HEK293 (cell line): ENCODE measurements around the gene CRYBB3.

ENCODE experiments used
- GLI4 ChIP-seq: fragments of 450-650 bp; formaldehyde crosslinking; IDR thresholded peaks from 2 replicates; pipeline ENCODE4 v1.5.1; 2016; ENCODE audit warnings: missing biosample characterization, missing genetic modification characterization
- PRDM1 ChIP-seq: fragments of 450-650 bp; formaldehyde crosslinking; IDR thresholded peaks from 2 replicates; pipeline ENCODE4; 2016; ENCODE audit warnings: missing biosample characterization, missing genetic modification characterization
- ZBTB7A ChIP-seq: fragments of 450-650 bp; formaldehyde crosslinking; IDR thresholded peaks from 2 replicates; pipeline ENCODE4 v1.5.1; 2016; ENCODE audit warnings: low read depth, missing biosample characterization, missing genetic modification characterization
- ZNF311 ChIP-seq: fragments of 450-650 bp; formaldehyde crosslinking; IDR thresholded peaks from 2 replicates; pipeline ENCODE4 v1.5.1; 2017; ENCODE audit warnings: missing biosample characterization, missing genetic modification characterization, borderline replicate concordance
- ZNF48 ChIP-seq: fragments of 450-650 bp; formaldehyde crosslinking; IDR thresholded peaks from 2 replicates; pipeline ENCODE4 v1.5.1; 2016; ENCODE audit warnings: missing biosample characterization, missing genetic modification characterization
- TF ChIP-seq, protein P1 (sequence below): fragments of 450-650 bp; formaldehyde crosslinking; IDR thresholded peaks from 2 replicates; pipeline ENCODE4 v1.5.1; 2016; ENCODE audit warnings: missing biosample characterization, missing genetic modification characterization
- TF ChIP-seq, protein P2 (sequence below): sonication (generic); formaldehyde crosslinking; IDR thresholded peaks from 2 replicates; pipeline ENCODE4 v1.8.1; 2022; ENCODE audit warnings: mild to moderate bottlenecking, moderate library complexity, missing genetic modification reagents
- TF ChIP-seq, protein P3 (sequence below): fragments of 450-650 bp; formaldehyde crosslinking; IDR thresholded peaks from 2 replicates; pipeline ENCODE4 v1.5.1; 2017; ENCODE audit warnings: missing biosample characterization, missing genetic modification characterization
- TF ChIP-seq, protein P4 (sequence below): fragments of 450-650 bp; IDR thresholded peaks from 2 replicates; pipeline ENCODE4 v1.5.1; 2018; ENCODE audit warnings: missing biosample characterization, mild to moderate bottlenecking, missing genetic modification characterization

DNA sequence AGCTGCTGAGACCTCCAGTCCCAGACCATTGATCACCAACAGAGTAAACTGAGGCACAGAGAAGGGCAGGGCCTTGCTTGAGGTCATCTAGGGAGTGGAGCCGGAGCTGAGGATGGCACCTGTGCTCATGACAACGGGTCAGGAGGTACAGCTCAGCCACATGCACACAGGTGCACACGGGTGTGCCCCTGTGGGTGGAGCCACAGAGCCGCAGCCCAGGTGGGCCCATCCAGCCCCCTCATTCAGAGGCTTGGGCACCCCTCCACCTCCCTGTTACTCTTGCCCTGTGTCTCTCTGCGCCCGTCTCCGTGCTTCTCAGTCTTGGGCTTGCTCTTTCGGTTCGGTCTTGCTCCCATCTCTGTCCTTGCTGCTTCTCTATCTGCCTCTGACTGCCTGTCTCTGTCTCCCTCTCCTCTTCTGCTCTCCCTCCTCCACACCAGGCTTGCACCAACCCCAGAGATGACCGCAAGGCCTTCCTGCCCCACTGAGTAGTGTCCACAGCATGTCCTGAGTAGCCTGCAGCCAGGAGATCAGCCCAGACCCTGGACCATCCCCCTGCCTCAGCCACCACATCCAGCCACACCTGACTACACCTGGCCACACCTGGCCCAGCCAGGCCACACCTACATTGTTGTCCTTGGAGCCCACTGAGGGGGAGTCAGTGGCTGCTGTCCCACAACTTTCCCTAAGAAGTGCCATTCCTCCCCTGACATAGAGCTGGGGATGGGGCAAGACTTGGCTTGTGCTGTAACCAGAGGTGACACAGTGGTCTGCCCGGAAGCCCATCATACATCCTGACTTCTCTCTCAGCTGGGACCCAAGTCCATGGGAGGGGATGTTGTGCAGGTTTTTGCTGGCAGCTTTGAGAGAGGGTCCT, 39.3 kb upstream of the CRYBB3 start:
- TF ChIP-seq, protein P1, sequence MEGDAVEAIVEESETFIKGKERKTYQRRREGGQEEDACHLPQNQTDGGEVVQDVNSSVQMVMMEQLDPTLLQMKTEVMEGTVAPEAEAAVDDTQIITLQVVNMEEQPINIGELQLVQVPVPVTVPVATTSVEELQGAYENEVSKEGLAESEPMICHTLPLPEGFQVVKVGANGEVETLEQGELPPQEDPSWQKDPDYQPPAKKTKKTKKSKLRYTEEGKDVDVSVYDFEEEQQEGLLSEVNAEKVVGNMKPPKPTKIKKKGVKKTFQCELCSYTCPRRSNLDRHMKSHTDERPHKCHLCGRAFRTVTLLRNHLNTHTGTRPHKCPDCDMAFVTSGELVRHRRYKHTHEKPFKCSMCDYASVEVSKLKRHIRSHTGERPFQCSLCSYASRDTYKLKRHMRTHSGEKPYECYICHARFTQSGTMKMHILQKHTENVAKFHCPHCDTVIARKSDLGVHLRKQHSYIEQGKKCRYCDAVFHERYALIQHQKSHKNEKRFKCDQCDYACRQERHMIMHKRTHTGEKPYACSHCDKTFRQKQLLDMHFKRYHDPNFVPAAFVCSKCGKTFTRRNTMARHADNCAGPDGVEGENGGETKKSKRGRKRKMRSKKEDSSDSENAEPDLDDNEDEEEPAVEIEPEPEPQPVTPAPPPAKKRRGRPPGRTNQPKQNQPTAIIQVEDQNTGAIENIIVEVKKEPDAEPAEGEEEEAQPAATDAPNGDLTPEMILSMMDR (tag by site-specific recombination), result no peak
- TF ChIP-seq ZNF311 (tag by site-specific recombination), result no peak
- TF ChIP-seq, protein P2, sequence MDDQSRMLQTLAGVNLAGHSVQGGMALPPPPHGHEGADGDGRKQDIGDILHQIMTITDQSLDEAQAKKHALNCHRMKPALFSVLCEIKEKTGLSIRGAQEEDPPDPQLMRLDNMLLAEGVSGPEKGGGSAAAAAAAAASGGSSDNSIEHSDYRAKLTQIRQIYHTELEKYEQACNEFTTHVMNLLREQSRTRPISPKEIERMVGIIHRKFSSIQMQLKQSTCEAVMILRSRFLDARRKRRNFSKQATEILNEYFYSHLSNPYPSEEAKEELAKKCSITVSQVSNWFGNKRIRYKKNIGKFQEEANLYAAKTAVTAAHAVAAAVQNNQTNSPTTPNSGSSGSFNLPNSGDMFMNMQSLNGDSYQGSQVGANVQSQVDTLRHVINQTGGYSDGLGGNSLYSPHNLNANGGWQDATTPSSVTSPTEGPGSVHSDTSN (CRISPR knock-in tag), result no peak
- no peak for TF ChIP-seq GLI4
- no peak for TF ChIP-seq ZBTB7A (tag by site-specific recombination)
- TF ChIP-seq, protein P3, sequence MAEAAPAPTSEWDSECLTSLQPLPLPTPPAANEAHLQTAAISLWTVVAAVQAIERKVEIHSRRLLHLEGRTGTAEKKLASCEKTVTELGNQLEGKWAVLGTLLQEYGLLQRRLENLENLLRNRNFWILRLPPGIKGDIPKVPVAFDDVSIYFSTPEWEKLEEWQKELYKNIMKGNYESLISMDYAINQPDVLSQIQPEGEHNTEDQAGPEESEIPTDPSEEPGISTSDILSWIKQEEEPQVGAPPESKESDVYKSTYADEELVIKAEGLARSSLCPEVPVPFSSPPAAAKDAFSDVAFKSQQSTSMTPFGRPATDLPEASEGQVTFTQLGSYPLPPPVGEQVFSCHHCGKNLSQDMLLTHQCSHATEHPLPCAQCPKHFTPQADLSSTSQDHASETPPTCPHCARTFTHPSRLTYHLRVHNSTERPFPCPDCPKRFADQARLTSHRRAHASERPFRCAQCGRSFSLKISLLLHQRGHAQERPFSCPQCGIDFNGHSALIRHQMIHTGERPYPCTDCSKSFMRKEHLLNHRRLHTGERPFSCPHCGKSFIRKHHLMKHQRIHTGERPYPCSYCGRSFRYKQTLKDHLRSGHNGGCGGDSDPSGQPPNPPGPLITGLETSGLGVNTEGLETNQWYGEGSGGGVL (tag by site-specific recombination), result no peak
- TF ChIP-seq, protein P4, sequence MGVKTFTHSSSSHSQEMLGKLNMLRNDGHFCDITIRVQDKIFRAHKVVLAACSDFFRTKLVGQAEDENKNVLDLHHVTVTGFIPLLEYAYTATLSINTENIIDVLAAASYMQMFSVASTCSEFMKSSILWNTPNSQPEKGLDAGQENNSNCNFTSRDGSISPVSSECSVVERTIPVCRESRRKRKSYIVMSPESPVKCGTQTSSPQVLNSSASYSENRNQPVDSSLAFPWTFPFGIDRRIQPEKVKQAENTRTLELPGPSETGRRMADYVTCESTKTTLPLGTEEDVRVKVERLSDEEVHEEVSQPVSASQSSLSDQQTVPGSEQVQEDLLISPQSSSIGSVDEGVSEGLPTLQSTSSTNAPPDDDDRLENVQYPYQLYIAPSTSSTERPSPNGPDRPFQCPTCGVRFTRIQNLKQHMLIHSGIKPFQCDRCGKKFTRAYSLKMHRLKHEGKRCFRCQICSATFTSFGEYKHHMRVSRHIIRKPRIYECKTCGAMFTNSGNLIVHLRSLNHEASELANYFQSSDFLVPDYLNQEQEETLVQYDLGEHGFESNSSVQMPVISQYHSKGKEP (tag by site-specific recombination), result no peak
- TF ChIP-seq ZNF48 (tag by site-specific recombination), result no peak
- no peak for TF ChIP-seq PRDM1 (tag by site-specific recombination)
